Rectal smooth muscle tissue (tissue), 1 donor: ENCODE measurements around the gene PHOX2B.

ENCODE experiments used
- H3K27ac ChIP-seq: one replicate; pipeline ENCODE4 v1.7.0; 2013; ENCODE audit warnings: low read depth, low read length, inconsistent platforms
- H3K27me3 ChIP-seq: one replicate; pipeline ENCODE4 v1.7.0; 2013; ENCODE audit warnings: low read length; ENCODE audit not compliant: control insufficient read depth, insufficient read depth
- H3K36me3 ChIP-seq: one replicate; pipeline ENCODE4 v1.7.0; 2013; ENCODE audit warnings: low read length; ENCODE audit not compliant: control insufficient read depth, insufficient read depth
- H3K4me1 ChIP-seq: one replicate; pipeline ENCODE4 v1.7.0; 2013; ENCODE audit warnings: low read length; ENCODE audit not compliant: control insufficient read depth, insufficient read depth
- H3K4me3 ChIP-seq: one replicate; pipeline ENCODE4 v1.7.0; 2013; ENCODE audit warnings: low read length
- H3K9ac ChIP-seq: one replicate; pipeline ENCODE4 v1.7.0; 2013; ENCODE audit warnings: low read length

Gene PHOX2B

GRCh38 chr4:41757521-41758156 is 9.1 kb upstream of the PHOX2B start:
- Histone ChIP-seq H3K27me3 (peaks cover 6% of the 10 kb centered on the region), H3K4me3 (no peak overlapping the region), H3K36me3 (no peaks in the 10 kb centered on the region), H3K27ac (no peak overlapping the region), H3K9ac (no peak overlapping the region), H3K4me1 (no peaks in the 10 kb centered on the region)

- Histone ChIP-seq H3K27ac (no peak overlapping the region), H3K4me1 (no peaks in the 10 kb centered on the region), H3K27me3 (peaks cover 26% of the 10 kb centered on the region), H3K4me3 (no peak overlapping the region), H3K36me3 (no peaks in the 10 kb centered on the region), H3K9ac (no peak overlapping the region)
These were observed 5.4 kb upstream of the PHOX2B start for GRCh38 chr4:41753942-41754341.

GRCh38 chr4:41752081-41752836 is 3.7 kb upstream of the PHOX2B start:
- no peak overlapping the region for H3K9ac ChIP-seq
- H3K36me3 ChIP-seq: no peaks in the 10 kb centered on the region
- H3K27me3 ChIP-seq: peaks cover 36% of the 10 kb centered on the region
- H3K27ac ChIP-seq: no peak overlapping the region
- no peaks in the 10 kb centered on the region for H3K4me1 ChIP-seq
- no peak overlapping the region for H3K4me3 ChIP-seq

GRCh38 chr4:41751449-41752061 is 3.0 kb upstream of the PHOX2B start:
- Histone ChIP-seq H3K27ac (no peak overlapping the region), H3K4me3 (no peak overlapping the region), H3K27me3 (peaks cover 38% of the 10 kb centered on the region), H3K4me1 (no peaks in the 10 kb centered on the region), H3K36me3 (no peaks in the 10 kb centered on the region), H3K9ac (no peak overlapping the region)

- no peak overlapping the region for H3K9ac ChIP-seq
- no peak overlapping the region for H3K27ac ChIP-seq
- H3K4me1 ChIP-seq: no peaks in the 10 kb centered on the region
- peaks cover 38% of the 10 kb centered on the region for H3K27me3 ChIP-seq
- H3K36me3 ChIP-seq: no peaks in the 10 kb centered on the region
- H3K4me3 ChIP-seq: no peak overlapping the region
These were observed 2.3 kb upstream of the PHOX2B start for GRCh38 chr4:41750626-41751448.

- Histone ChIP-seq H3K36me3 (no peaks in the 10 kb centered on the region), H3K27me3 (peaks cover 38% of the 10 kb centered on the region), H3K4me1 (no peaks in the 10 kb centered on the region), H3K9ac (no peak overlapping the region), H3K27ac (no peak overlapping the region), H3K4me3 (no peak overlapping the region)
These were observed 1.6 kb upstream of the PHOX2B start for GRCh38 chr4:41750121-41750625.

- H3K4me1 ChIP-seq: no peaks in the 10 kb centered on the region
- H3K9ac ChIP-seq: no peak overlapping the region
- no peaks in the 10 kb centered on the region for H3K36me3 ChIP-seq
- no peak overlapping the region for H3K4me3 ChIP-seq
- H3K27me3 ChIP-seq: peaks cover 41% of the 10 kb centered on the region
- no peak overlapping the region for H3K27ac ChIP-seq
These were observed 1.1 kb upstream of the PHOX2B start for GRCh38 chr4:41749631-41750039.

GRCh38 chr4:41748074-41748570 is 403 bp downstream of the PHOX2B start:
- H3K4me3 ChIP-seq: no peak overlapping the region
- H3K9ac ChIP-seq: no peak overlapping the region
- H3K27me3 ChIP-seq: peaks cover 39% of the 10 kb centered on the region
- no peaks in the 10 kb centered on the region for H3K4me1 ChIP-seq
- H3K36me3 ChIP-seq: no peaks in the 10 kb centered on the region
- H3K27ac ChIP-seq: no peak overlapping the region

- H3K27me3 ChIP-seq: peaks cover 39% of the 10 kb centered on the region
- H3K36me3 ChIP-seq: no peaks in the 10 kb centered on the region
- no peak overlapping the region for H3K4me3 ChIP-seq
These were observed 1.1 kb downstream of the PHOX2B start for GRCh38 chr4:41747230-41748055.

GRCh38 chr4:41746440-41747229 is 1.9 kb downstream of the PHOX2B start:
- no peak overlapping the region for H3K4me3 ChIP-seq
- peaks cover 34% of the 10 kb centered on the region for H3K27me3 ChIP-seq

More at GRCh38 chr4:41747230-41748055, 1.1 kb downstream of the PHOX2B start:
- no peak overlapping the region for H3K27ac ChIP-seq
- H3K4me1 ChIP-seq: no peaks in the 10 kb centered on the region
- no peak overlapping the region for H3K9ac ChIP-seq

GRCh38 chr4:41746025-41746439 is 2.5 kb downstream of the PHOX2B start:
- Histone ChIP-seq H3K27ac (no peak overlapping the region), H3K4me3 (no peak overlapping the region), H3K9ac (no peak overlapping the region), H3K4me1 (no peaks in the 10 kb centered on the region), H3K36me3 (no peaks in the 10 kb centered on the region), H3K27me3 (peaks cover 28% of the 10 kb centered on the region)

More at GRCh38 chr4:41746440-41747229, 1.9 kb downstream of the PHOX2B start:
- Histone ChIP-seq H3K36me3 (no peaks in the 10 kb centered on the region), H3K27ac (no peak overlapping the region), H3K4me1 (no peaks in the 10 kb centered on the region), H3K9ac (no peak overlapping the region)
